ENCODE measurements around the gene UBC. TPM values are rescaled to one million over a fixed set of nuclear protein-coding genes. Genes with fewer than 3 reads are reported as not detected.

Gene UBC
- total RNA-seq, 4 donors from 2014 or later: 930 to 1,581 (median 1,433) TPM

- TF ChIP-seq, protein P1, sequence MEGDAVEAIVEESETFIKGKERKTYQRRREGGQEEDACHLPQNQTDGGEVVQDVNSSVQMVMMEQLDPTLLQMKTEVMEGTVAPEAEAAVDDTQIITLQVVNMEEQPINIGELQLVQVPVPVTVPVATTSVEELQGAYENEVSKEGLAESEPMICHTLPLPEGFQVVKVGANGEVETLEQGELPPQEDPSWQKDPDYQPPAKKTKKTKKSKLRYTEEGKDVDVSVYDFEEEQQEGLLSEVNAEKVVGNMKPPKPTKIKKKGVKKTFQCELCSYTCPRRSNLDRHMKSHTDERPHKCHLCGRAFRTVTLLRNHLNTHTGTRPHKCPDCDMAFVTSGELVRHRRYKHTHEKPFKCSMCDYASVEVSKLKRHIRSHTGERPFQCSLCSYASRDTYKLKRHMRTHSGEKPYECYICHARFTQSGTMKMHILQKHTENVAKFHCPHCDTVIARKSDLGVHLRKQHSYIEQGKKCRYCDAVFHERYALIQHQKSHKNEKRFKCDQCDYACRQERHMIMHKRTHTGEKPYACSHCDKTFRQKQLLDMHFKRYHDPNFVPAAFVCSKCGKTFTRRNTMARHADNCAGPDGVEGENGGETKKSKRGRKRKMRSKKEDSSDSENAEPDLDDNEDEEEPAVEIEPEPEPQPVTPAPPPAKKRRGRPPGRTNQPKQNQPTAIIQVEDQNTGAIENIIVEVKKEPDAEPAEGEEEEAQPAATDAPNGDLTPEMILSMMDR (IDR thresholded peaks at IDR 0.05; ENCODE audit: low read depth): no peak
Measured at GRCh38 chr12:124869059-124869665, 45.3 kb downstream of the UBC start.

- TF ChIP-seq, protein P1 (IDR thresholded peaks at IDR 0.05; ENCODE audit: low read depth): no peak
Measured at GRCh38 chr12:124868252-124869058, 46.0 kb downstream of the UBC start.

GRCh38 chr12:124867401-124867930 is 47.0 kb downstream of the UBC start:
- TF ChIP-seq, protein P1 (IDR thresholded peaks at IDR 0.05; ENCODE audit: low read depth): no peak

GRCh38 chr12:124866883-124867400 is 47.5 kb downstream of the UBC start:
- TF ChIP-seq, protein P1 (IDR thresholded peaks at IDR 0.05; ENCODE audit: low read depth): no peak

DNA sequence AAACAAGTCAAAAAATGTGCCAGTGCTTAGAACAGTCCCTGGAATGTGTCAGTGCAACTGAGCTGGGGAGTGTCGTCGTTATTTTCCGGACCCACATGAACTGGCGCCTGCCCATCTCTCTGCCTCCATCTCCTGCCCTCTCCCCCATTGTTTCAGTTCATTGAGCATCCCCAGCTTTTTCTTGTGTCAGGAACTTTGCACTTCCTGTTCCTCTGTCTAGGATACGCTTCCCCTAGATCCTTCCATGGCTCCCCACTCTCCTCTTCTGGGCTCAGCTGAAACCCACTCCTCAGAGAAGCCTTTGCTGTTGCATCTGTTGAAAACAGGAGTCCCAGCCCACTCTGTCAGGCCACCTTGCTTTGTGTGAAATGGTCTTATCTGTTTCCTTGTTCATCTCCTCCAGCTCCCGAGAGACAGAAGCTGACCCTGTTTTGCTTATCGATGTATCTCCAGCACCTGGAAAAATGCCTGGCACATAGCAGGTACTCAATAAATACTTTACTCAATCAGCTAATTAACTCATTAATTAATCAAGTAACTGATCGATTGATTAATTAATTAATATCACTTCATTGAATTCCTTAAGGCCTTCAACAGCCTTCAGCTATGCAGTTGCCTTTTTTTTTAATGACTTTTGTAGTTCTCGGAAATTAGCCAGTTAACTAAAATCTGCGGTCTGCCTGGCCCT is 48.1 kb downstream of the UBC start:
- TF ChIP-seq, protein P1 (IDR thresholded peaks at IDR 0.05; ENCODE audit: low read depth): no peak

DNA sequence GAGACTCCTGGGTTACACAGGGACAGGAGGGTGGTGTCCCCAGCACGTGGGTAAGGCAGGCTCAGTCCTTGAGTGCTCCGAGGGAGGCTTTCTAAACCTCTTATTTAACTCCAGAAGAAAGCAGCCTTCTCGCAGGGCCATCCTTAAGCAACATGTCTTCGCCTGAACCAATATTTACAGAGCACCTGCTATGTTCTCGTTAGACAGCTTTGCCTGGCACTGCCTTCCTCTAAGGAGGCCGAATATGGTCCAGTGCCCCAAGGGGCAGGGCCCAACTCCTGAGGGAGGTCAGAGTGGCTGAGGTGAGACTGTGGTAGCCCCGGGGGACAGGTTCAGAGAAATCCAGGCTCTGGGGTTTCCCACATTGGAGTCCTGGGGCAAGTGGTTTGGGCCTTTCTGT is 48.7 kb downstream of the UBC start:
- TF ChIP-seq, protein P1 (IDR thresholded peaks at IDR 0.05; ENCODE audit: low read depth): no peak
